HTR-8/SVneo (cell line): ENCODE data around the gene ZNF674.

Source experiments
- DNase-seq: peaks from one replicate; pipeline ENCODE4 v3.0.0; 2011; ENCODE audit warnings: low spot score, mixed read lengths; ENCODE audit not compliant: insufficient read length
- FAIRE-seq: peaks from 2 replicates; lab custom pipeline; 2011; peaks lifted over from hg19 to GRCh38; lab: Jason Lieb, UNC

Gene ZNF674

DNA sequence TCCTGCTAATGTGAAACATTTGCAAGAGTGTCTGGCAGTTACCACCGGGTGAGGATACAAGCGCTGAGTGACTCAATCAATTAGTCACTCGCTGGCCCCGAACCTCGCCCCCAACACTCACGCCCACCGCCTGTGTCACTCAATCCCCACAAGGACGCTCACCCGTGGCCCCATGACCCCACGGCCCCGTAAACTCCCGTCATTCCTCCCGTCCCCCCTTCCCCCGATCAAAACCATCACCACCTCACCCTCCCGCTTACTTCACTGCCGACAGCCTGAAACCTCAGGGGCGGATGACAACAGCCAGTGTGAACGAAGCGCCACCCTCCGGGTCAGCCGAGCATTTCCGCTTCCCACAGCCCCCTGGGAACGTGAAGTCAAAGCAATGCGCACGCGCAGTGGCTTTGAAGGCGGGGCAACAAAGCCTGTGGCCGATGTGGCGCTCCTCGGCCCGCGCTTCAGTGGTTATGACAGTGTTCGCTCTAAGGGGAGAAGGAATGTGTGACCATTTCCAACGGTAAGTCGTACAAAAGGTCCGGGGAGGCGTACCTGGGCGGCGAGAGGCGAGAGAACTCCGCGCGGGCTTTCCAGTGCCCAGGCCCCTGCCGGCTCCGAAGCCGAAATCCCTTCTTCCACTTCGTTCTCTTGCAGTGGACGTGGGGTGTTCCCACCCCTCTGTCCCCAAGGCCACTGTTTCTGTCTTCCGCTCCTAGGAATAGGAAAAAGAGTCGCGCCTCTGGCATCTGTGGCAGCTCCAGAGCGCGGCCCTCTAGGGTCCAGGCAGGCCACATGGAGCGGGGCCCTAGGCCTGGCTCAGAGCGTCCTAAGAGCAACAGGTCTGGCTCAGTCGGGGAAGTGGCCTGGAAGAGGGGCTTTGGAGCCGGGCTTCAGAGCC lies at the start of gene ZNF674:
Gene ZNF674 (minus strand): TSS at position 311 of the 895 bp plus-strand sequence. CDS start 3,334 bp downstream, outside the sequence.
- DNase-seq (peak; percentile 79), FAIRE-seq (peak; percentile 90)

DNA sequence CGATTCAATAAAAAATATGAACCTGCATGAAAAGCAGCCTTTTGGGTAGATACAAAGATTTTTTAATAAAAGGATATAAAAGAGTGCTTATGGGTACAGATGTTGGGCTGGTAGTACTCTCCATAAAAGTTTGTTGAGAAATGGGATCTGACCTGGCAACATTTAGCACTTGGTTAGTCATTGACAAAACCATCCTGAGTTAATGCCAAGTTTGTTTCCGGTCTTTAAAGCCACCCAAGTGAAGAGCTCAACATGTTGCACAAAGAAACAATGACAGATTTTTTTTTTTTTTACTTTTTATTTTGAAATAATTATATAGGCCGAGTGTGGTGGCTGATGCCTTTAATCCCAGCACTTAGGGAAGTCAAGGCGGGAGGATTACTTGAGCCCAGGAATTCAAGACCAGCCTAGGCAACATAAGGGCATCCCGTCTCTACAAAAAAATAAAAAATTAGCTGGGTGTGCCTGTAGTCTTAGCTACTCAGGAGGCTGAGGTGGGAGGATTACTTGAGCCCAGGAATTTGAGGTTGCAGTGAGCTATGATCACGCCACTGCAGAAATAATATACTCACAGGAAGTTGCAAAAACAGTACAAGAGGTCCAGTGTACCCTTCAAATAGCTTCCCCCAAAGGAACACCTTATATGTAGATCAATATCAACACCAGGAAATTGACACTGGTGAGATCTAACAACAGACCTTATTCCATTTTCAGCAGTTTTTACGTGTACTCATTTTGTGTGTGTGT lies 44.9 kb upstream of the ZNF674 start:
- FAIRE-seq (no peak), DNase-seq (no peak)

DNA sequence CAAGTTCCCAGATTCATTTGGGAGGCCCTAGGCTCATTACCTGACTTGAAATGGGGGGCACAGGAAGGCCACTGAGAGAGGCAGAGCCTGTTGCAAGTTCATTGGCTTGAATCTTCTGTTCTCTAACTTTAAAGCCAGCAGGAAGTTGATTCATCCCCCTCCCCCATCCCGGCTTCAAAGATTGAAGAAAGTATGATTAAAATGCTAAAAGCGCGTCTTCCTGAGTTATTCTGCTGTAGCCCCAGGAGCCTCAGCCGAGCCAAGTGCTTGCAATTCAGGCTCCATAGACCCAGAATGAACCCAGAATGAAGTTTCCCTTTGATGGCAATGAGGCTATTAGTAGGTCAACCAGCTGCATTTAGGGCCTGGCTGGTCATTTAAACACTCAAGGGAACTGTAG lies 43.0 kb upstream of the ZNF674 start:
- FAIRE-seq: no peak
- no peak for DNase-seq

DNA sequence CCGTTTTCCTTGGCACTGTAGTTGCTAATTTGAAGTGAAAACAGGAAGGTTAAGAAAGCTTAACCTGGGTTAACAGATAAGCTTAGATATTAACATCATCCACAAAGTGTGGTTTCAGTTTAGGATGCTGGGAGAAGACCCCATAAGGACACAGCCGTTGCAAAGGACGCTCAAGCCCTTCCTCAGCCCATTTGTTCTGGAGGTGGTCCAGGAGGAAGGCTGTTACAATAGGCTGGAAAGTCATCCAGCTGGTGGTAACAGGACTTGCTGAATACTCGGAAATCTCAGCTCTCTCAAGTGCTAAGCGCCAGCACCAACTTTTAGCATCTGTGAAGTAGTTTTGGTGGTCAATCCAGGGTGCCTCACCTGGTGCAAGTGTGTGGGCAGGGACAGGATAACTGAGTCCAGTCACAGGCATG lies 42.5 kb upstream of the ZNF674 start:
- FAIRE-seq (no peak), DNase-seq (no peak)

DNA sequence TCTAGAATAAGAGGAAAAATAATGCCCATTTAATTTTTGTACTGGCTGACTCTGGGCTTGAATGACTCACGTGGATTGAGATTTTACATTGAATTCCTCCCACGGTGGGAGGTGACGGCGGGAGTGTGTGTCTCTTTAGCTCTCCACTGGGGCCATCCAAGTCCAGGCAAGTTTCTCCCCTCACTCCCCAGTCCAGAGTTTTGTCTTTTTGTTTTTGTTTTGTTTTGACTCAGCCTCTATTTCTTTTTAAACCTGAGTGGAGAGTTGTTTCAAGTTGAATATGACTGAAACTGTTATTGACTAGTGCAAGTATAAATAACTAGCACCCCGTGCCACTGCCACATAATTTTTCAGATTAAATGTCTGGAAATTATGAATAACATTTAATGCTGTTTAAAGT lies 41.9 kb upstream of the ZNF674 start:
- FAIRE-seq (no peak), DNase-seq (no peak)

DNA sequence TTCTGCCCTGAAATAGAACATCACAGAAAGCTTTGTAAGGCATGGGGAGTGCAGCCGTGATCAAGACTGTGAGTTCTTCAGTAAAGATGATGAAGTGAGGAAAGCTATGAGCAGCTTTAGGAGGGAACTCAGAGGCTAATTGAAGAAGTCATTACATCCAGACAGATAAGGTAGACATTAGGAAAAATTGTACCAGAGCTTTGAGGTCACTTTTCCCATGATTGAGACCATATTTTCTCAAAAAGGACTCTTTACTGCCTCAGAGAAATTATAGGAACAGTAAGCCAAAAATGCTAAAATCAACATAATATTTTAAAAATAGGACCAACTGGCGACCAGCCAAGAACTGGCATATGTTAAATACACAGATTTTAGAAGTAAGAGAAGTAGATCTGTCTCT lies 39.5 kb upstream of the ZNF674 start:
- DNase-seq (no peak), FAIRE-seq (no peak)

DNA sequence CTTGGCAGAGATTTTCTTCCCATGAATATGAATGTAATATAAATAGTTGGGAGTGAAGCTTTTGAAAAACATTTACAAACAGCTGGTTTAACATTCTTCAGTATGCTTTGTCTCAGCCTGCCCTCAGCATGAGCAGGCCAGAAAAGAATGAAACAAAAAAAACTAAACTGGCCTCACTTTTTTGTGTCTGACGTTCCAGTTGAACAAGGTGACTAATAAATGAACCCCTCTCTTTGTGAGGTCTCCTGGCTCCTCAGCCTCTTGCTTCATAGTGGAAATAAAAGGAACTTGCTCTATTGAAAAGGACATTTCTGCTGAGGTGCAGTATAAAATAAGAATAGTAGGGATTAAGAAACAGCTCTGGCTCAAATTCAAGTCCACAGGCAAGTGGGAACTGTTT lies 37.7 kb upstream of the ZNF674 start:
- no peak for DNase-seq
- FAIRE-seq: no peak

DNA sequence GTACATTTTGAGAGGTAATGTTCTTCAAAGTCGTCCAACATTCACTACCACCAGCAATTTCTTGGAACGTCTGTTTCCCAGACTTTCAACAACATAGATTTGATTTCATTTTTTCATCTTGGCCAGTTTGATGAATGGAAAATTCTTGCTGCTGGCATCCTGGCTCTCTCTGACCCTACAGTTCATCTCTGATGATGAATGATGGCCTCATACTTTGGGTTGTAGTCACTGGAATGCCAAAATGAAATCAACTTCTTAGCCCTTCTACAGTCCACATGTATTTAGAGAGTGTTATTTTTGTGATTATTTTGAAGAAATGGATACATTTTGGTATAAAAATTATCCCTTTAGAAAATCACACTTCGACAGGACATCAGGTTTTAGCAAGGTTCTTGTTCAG lies 37.1 kb upstream of the ZNF674 start:
- FAIRE-seq (no peak), DNase-seq (no peak)

DNA sequence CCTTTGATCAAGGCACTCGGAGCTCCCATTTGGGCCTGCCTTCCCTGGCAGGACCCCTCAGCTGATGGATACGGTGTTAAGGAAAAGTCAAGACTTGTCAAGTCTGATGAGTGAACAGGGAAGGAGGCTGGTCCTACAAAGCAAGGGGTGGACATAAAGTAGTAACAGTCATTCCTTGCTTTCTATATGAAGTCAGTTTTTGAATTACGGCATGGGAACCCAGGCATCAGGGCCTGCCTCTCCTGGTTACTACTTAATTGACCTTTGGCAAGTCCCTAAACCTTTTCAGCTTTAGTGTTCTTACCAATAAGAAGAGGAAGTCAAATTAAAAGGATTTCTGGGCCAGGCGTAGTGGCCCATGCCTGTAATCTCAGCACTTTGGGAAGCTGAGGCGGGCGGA lies 35.4 kb upstream of the ZNF674 start:
- FAIRE-seq (no peak), DNase-seq (no peak)

DNA sequence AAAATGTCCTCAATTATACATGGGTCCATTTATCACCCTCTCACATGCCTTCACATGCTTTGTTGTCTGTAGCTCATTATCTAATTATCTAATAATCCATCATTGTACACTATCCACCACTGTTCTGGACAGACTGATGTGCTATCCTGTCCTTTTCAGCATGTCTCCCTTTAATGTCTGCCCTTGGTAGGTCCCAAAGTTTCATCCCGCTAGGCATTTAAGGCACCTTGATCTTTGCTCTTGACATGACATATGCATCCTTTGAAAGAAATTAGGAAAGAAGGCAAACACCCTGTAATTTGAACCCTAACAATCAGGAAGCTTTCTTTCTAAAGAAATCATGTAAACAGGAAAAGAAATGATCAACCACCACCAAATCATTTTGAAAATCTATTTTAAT lies 34.0 kb upstream of the ZNF674 start:
- FAIRE-seq: no peak
- DNase-seq: no peak

DNA sequence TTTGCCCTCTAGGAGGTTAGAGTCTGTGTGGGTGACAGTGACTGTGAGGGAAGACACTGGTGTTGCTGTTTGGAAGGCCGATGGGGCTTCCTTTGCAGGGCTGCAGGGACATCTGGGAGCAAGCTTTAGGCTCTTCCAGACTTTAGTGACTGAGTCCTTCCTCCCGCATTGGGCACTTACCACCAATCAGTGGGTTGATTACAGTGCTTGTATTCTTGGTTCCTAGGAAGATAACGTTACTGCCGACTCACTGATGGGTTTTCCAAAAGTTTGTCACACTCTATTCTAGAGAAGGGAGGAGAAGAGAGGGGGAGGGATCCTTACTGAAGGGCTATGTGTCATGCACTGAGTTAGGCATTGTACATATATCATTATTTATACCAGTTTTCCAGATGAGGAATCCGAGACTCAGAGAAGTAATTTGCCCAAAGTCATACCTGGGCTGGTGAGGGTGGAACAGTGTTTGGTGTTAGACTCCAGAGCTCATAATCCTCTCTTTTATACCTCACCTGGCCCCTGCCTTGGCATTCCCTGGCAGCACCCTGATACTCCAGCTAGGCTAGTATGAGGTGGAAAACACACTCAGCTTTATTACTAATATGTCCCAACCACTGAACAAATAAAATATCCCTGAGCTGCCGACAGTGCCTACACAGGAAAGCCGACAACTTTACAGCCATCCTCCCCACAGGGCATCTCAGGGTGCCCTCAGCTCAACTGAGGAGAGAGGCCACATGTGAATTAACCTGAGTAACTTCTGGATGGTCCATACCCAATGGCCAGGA lies 32.2 kb upstream of the ZNF674 start:
- no peak for FAIRE-seq
- no peak for DNase-seq

DNA sequence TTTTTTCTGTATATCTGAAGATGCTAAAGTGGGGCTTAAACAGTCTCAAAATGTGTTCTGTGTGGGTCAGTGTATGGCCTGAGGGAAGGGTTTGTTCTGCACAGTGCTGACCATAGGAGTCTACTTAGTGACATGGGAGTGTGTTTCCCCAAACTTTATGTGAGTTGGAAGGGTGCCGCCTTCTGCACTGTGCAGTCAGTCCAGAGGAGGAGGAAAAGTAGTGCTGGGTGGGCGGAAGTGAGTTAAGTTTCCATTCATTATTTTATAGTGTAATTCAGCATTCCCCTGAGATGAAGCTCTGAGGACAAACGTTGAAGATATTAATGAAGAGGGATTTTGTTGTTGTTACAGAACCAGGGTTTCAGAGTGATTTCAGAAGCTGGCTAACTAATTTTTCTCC lies 31.2 kb upstream of the ZNF674 start:
- FAIRE-seq: no peak
- no peak for DNase-seq

DNA sequence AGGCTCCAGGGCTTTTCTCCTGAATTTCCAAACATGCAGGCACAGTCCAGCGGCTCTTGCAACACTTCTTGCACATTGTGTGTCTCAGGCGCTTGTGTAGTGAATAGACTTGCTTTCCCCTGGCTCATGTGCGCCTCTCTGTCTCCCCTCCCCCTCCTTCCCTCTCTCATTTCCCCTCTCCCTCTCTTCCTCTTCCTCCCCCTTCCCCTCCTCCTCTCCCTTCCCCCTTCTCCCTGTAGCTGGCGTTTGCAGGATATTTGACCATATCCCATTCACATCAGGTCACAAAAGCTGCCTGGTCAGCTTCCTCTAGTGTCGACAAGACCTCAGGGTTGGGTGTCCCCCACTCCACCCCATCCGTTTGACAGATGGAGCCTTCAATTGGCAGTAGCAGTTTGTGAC lies 30.8 kb upstream of the ZNF674 start:
- DNase-seq (no peak), FAIRE-seq (no peak)

DNA sequence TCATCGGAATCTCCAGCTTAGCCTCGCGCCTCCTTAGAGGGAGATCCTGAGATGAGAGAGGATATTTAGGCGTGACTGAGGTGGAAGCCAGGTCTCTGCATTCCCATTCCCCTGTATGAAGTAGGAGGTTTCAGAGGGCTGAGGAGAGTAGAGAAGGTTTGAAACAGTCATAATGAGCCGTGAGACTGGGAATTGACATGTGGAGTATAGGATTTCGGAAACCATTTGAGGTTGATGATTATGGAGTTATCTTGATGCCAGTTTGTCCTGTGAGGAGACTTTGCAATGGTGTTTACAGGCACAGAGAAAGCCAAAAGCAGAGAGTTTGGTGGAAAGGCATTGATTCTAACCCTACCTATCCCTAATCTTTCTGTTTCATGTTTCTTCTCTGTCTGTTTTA lies 30.4 kb upstream of the ZNF674 start:
- no peak for FAIRE-seq
- no peak for DNase-seq

DNA sequence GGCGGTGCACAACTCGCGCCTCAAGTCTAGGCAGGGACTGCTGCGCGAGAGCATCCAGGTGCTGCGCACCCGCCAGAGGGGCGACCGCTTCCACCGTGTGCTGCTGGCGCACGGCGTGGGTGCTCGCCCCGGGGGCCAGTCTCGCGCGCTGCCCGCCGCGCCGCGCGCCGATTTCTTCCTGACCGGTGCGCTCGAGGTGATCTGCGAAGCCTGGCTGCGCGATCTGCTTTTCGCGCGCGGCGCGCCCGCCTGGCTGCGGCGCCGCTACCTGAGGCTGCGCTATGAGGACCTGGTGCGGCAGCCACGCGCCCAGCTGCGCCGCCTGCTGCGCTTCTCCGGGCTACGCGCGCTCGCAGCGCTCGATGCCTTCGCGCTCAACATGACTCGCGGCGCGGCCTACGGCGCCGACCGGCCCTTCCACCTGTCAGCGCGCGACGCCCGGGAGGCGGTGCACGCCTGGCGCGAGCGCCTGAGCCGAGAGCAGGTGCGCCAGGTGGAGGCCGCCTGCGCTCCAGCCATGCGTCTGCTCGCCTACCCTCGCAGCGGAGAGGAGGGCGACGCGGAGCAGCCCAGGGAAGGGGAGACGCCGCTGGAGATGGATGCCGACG lies 29.7 kb upstream of the ZNF674 start:
- no peak for FAIRE-seq
- DNase-seq: no peak

DNA sequence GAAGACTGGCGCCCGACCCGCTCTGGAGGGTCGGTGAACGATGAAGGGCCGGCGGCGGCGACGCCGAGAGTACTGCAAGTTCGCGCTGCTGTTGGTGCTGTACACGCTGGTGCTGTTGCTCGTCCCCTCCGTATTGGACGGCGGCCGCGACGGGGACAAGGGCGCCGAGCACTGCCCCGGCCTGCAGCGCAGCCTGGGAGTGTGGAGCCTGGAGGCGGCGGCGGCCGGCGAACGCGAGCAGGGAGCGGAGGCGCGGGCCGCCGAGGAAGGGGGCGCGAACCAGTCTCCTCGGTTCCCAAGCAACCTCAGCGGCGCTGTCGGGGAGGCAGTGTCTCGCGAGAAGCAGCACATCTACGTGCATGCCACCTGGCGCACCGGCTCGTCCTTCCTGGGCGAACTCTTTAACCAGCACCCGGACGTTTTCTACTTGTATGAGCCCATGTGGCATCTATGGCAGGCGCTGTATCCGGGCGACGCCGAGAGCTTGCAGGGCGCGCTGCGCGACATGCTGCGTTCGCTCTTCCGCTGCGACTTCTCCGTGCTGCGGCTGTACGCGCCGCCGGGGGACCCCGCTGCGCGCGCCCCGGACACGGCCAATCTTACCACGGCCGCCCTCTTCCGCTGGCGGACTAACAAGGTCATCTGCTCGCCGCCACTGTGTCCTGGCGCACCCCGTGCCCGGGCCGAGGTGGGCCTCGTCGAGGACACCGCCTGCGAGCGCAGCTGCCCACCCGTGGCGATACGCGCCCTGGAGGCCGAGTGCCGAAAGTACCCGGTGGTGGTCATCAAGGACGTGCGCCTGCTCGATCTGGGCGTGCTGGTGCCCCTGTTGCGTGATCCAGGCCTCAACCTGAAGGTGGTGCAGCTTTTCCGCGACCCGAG lies 28.9 kb upstream of the ZNF674 start:
- DNase-seq (no peak), FAIRE-seq (no peak)

DNA sequence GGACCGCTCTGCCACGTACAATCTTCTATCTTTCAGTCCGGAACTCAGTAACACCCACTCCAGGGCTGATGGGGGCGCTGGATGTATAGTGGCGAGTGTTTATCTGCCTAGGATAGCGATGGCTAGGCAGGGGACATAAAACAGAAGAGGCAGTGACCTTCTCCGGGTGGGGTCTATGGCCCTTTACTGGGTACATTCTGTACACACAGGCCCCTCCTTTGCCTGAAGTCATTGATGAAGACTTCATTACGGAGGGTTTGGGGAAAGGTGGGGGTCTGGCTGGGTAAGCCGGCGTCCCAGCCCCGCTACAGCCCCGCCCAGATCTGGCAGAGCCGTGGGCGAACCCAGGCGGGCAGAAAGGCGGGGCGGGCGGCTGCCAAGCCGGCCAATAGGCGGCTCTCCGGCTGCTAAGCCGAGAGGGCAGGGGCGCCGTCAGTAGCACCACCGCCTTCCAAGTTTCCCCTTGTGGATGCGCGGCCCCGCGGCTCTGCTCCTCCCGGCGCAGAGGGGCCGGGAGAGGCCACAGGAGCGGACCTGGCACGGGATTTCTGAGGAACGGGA lies 28.2 kb upstream of the ZNF674 start, which contains the start of gene CHST7:
Gene CHST7 (plus strand): TSS at position 435 of the 561 bp plus-strand sequence. CDS start 167 bp downstream, outside the sequence.
- FAIRE-seq: no peak
- DNase-seq: peak; percentile 41

DNA sequence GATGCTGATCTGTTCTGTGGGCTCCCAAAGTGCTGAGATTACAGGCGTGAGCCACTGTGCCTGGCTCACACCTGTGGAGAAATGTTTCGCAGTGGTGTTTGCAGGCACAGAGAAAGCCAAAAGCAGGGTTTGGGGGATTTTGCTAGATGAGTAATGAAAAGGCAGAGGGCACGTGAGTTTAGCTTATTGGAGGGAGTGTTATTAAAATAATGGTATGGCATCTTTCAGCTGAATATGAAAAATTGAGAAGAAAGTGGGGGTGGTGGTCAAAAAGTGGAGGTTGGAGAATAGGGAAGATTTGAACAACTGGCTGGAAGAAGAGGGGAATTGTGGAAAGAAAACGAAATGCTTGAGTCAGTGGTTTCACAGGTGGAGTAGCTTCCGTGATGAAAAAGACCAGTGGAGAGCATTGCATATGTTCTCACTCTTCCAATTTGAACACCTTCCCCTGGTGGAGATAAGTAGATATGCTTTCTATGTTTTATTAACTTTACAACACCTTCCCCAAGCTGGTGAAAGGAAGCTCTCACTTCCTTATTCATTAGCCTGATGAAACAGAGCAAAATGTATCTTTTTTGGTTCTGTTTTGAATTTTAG lies 27.2 kb upstream of the ZNF674 start:
- DNase-seq (no peak), FAIRE-seq (no peak)
